Erythroblast (primary cell): ENCODE results near the gene AXIN1.

Experiments
- DNase-seq, 2 experiments: peaks; one replicate each; lab custom pipeline; 2025; lab: John Stamatoyannopoulos, UW
- GATA1 ChIP-seq: IDR thresholded peaks from 2 replicates; pipeline ENCODE4 v1.6.1; 2011; ENCODE audit warnings: low read depth, mild to moderate bottlenecking, control low read depth, low read length, moderate library complexity
- POLR2A ChIP-seq: IDR thresholded peaks from 2 replicates; pipeline ENCODE4 v1.6.1; 2011; ENCODE audit warnings: mild to moderate bottlenecking, low read length

Gene AXIN1

GRCh38 chr16:290015-290680, 62.4 kb downstream of the AXIN1 start:
- no peak for DNase-seq

GRCh38 chr16:289395-289997, 63.0 kb downstream of the AXIN1 start:
- DNase-seq = no peak
- TF ChIP-seq POLR2A (no peak), GATA1 (no peak)

More at GRCh38 chr16:290015-290680, 62.4 kb downstream of the AXIN1 start:
- no peak for TF ChIP-seq POLR2A
- no peak for TF ChIP-seq GATA1

DNA sequence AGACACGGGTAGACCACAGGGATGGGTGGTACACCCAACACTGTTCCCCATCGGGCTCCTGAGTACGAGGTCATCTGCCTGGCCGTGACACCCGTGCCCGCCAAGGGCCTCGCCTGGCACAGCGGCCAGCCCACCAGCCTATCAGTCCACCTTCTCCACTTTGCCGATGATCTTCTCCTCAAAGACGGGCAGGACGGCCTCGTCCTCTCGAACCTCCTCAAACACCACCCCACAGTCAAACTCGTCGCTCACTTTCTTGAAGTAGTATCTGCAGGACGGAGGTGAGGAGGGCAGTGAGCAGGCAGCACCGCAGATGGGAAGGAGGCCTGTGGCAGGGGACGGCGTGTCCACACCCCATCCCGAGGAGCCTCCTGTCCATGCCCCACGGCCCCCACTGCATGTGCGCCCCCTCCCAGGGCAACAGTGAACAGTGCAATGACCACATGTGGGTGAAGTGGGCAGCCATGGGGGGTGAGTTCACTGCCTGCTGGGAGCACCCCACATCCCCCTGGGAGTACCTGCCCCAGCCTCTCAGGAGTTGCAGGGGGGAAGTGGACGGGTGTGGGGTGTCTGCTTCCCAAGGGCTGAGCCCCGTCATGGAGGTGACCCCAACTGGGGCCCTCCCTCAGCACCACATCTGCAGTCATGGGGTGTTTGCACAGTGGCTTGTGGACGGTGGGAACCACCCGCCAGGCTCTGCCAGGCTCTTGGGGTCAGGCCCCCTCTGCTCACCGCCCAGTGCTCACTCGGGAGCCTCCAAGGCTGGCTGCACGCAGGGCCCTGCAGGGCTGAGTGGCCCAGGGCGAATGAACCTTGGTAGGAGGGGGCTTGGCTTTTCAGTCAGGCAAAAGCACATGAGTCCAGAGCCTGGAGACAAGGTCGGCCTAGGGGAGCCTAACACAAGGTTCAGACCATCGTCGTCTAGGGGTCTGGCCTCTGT, 64.3 kb downstream of the AXIN1 start:
- no peak for TF ChIP-seq GATA1
- no peak for DNase-seq

DNA sequence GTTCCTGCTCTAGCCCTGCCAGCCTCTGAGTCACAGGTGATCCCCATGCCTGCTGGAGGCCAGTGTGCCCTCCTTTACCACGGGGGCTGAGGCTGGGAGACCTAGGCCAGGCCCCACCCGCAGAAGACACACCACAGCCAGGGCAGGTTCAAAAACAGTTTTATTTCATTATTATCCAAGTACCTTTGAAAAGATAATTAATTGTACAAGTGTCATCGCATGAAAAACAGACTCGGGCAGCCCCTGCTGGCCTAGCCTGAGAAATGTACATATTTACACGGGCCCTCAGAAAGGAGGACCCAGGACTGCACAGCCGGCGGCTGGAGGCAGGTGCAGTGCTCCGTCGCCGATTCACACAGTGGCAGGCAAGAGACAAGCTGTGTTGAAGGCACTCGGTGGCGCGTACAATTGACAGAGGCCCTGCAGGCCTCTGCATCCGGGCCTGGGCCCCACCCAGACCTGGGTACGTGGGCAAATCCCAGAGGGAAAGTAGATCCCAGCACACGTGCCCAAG, 65.2 kb downstream of the AXIN1 start:
- DNase-seq = no peak
- no peak for TF ChIP-seq GATA1
- no peak for TF ChIP-seq POLR2A

GRCh38 chr16:286491-287297, 65.8 kb downstream of the AXIN1 start:
- no peak for DNase-seq
- TF ChIP-seq POLR2A (no peak), GATA1 (no peak)

DNA sequence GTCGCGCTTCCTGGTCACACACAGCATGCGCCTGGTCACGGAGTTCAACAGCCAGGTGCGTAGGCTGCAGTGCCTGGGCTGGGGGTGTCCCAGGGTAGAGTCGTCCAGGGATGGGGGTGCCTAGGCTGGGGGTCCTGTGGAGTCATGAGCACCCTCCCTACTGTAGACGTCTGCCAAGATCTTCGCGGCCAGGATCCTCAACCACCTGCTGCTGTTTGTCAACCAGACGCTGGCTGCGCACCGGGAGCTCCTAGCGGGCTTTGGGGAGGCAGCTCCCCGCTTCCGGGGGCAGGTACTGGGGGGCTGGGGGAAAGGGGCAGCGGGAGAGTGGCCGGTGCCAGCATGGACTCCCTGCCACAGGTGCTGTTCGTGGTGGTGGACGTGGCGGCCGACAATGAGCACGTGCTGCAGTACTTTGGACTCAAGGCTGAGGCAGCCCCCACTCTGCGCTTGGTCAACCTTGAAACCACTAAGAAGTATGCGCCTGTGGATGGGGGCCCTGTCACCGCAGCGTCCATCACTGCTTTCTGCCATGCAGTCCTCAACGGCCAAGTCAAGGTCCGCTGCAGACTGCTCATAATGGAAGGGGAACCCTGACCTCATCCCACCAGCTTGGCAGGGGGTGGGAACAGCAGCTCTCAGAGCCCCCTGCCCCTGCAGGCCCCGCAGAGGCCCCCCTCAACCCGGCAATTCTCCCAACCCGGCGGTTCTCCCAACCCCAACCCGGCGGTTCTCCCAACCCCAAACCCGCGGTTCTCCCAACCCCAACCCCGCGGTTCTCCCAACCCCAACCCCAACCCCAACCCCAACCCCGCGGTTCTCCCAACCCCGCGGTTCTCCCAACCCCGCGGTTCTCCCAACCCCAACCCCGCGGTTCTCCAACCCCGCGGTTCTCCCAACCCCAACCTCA, 67.1 kb downstream of the AXIN1 start:
- TF ChIP-seq GATA1 (no peak), POLR2A (no peak)
- DNase-seq = no peak

- TF ChIP-seq POLR2A (no peak), GATA1 (no peak)
- DNase-seq = no peak
Observed at GRCh38 chr16:284204-285120, 68.1 kb downstream of the AXIN1 start.

DNA sequence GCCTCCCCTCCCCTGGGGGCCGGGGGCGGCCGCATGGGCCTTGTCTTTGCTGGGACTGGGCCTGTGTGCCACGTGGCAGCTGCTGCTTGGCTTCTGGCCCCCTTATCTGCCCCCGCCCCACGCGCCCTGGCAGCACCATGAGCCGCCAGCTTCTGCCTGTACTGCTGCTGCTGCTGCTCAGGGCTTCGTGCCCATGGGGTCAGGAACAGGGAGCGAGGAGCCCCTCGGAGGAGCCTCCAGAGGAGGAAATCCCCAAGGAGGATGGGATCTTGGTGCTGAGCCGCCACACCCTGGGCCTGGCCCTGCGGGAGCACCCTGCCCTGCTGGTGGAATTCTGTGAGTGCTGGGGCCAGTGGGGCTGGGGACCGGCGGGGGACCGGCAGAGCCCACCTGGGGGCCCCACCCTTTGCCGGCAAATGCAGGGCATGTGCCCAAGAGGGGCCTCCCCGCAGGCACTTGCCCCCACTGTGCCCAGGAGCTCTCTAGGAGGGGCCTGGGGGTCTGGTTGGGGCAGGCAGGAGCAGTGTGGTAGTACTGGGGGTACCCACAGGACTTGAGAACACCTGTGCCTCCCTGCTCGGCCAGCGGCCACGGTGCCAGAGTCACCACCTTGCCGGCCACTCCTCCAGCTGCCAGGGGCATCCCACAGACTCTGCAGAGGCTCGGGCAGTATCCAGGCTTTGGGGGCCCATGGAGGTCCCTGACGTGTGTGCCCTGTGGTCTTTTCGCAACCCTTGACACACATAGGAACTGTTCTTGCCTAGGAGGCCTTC, 69.3 kb downstream of the AXIN1 start, which contains the start of gene PDIA2:
Gene PDIA2 (plus strand): TSS at position 132 of the 773 bp plus-strand sequence. CDS start 6 bp downstream, at position 138.
- TF ChIP-seq GATA1 = no peak
- TF ChIP-seq POLR2A = no peak
- no peak for DNase-seq

DNA sequence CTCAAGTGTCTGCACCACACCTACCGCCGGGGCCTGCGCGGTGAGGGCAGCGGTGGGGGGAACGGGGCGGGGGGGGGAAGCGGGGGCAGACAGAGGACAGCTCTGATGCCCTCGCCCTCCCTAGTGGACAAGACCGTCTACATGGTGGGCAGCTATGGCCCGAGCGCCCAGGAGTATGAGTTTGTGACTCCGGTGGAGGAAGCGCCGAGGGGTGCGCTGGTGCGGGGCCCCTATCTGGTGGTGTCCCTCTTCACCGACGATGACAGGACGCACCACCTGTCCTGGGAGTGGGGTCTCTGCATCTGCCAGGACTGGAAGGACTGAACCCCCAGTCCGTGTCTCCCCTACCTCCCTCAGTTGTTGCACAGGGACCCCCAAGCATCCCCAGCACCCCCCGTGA, 70.0 kb downstream of the AXIN1 start:
- TF ChIP-seq GATA1 = no peak
- no peak for TF ChIP-seq POLR2A
- DNase-seq = no peak

- no peak for DNase-seq
- TF ChIP-seq GATA1 = no peak
- TF ChIP-seq POLR2A = no peak
Observed at GRCh38 chr16:281660-282255, 70.8 kb downstream of the AXIN1 start.
